Measurements from ENCODE around the gene SLC12A5. TPM values are rescaled to one million over a fixed set of nuclear protein-coding genes. Genes with fewer than 3 reads are reported as not detected.
A peak's percentile ranks its signal among the peaks of the same experiment; 100 is the strongest.

Gene SLC12A5
- total and polyA plus RNA-seq, 12 donors: 0.28 to 1.3 (median 1.0) TPM; not detected in 8

GRCh38 chr20:46083531-46084061, 54.6 kb downstream of the SLC12A5 start:
- intact Hi-C loops (cut with DNase I): loop anchor here in 2 of 10 donors (10.0 kb wide), 2 partner anchors 59 to 109 kb away; partner anchors contain the start of genes SLC12A5 (in 1 of the 2) and ZNF335 (in 1 of the 2)
- 94 to 100% methylated on average over 1 of the region's 1 CpG for WGBS, 2 donors
- Histone ChIP-seq H3K9me3 (no peaks in the 10 kb centered on the region), H3K27ac (no peak overlapping the region), H3K27me3 (no peaks in the 10 kb centered on the region), H3K36me3 (peaks cover 0 to 16% (median 5%) of the 10 kb centered on the region in 9 donors), H3K4me1 (peaks cover 8 to 90% (median 80%) of the 10 kb centered on the region in 9 donors), H3K4me3 (no peak overlapping the region)
- ATAC-seq: no peak
- no peak for DNase-seq
- TF ChIP-seq, protein P1, sequence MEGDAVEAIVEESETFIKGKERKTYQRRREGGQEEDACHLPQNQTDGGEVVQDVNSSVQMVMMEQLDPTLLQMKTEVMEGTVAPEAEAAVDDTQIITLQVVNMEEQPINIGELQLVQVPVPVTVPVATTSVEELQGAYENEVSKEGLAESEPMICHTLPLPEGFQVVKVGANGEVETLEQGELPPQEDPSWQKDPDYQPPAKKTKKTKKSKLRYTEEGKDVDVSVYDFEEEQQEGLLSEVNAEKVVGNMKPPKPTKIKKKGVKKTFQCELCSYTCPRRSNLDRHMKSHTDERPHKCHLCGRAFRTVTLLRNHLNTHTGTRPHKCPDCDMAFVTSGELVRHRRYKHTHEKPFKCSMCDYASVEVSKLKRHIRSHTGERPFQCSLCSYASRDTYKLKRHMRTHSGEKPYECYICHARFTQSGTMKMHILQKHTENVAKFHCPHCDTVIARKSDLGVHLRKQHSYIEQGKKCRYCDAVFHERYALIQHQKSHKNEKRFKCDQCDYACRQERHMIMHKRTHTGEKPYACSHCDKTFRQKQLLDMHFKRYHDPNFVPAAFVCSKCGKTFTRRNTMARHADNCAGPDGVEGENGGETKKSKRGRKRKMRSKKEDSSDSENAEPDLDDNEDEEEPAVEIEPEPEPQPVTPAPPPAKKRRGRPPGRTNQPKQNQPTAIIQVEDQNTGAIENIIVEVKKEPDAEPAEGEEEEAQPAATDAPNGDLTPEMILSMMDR (IDR thresholded peaks at IDR 0.05): no peak

DNA sequence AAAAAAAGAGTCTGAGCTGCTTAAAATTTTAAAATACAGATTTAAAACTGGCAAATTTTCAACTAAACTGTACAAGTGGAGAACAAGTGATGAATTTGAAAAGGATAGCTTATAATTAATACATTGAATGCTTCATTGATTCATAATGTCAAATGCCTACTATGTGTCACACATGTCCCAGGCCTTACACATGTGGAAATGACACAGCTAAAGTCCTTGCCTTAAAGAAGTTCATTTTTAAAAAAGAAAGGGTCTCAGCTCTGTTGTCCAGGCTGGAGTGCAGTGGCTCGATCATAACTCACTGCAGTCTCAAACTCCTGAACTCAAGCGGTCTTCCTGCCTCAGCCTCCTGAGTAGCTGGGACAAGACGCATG, 55.8 kb downstream of the SLC12A5 start:
- intact Hi-C loops (cut with DNase I): loop anchor here in 3 of 10 donors (5.0 to 10.0 kb wide), 3 partner anchors 60 to 110 kb away; partner anchors contain the start of genes SLC12A5 (in 1 of the 3) and ZNF335 (in 1 of the 3)
- Histone ChIP-seq H3K9me3 (no peaks in the 10 kb centered on the region), H3K27ac (no peak overlapping the region), H3K4me3 (no peak overlapping the region), H3K36me3 (peaks cover 0 to 4% (median 0%) of the 10 kb centered on the region in 9 donors), H3K27me3 (no peaks in the 10 kb centered on the region), H3K4me1 (peaks cover 8 to 91% (median 83%) of the 10 kb centered on the region in 9 donors)
- TF ChIP-seq, protein P1 (IDR thresholded peaks at IDR 0.05): no peak
- DNase-seq: no peak
- WGBS, 2 donors: 83% methylated on average over 3 of the region's 3 CpGs
- ATAC-seq: no peak

GRCh38 chr20:46085179-46085851, 56.3 kb downstream of the SLC12A5 start:
- no peak for DNase-seq
- Histone ChIP-seq H3K27ac (no peak overlapping the region), H3K4me1 (peaks cover 8 to 90% (median 81%) of the 10 kb centered on the region in 9 donors), H3K27me3 (no peaks in the 10 kb centered on the region), H3K4me3 (no peak overlapping the region), H3K36me3 (no peaks in the 10 kb centered on the region), H3K9me3 (no peaks in the 10 kb centered on the region)
- no peak for ATAC-seq
- TF ChIP-seq, protein P1 (IDR thresholded peaks at IDR 0.05): no peak
- 49 to 53% methylated on average over 4 of the region's 4 CpGs for WGBS, 2 donors
- intact Hi-C loops (cut with DNase I): loop anchor here in 3 of 10 donors (5.0 to 10.0 kb wide), 3 partner anchors 61 to 111 kb away; partner anchors contain the start of genes SLC12A5 (in 1 of the 3) and ZNF335 (in 1 of the 3)

- Histone ChIP-seq H3K4me1 (peaks cover 8 to 78% (median 70%) of the 10 kb centered on the region in 9 donors), H3K36me3 (no peaks in the 10 kb centered on the region), H3K9me3 (no peaks in the 10 kb centered on the region), H3K4me3 (peak overlapping the region in 1 of 10 donors; percentile 74), H3K27me3 (no peaks in the 10 kb centered on the region), H3K27ac (no peak overlapping the region)
- DNase-seq: no peak
- TF ChIP-seq, protein P1 (IDR thresholded peaks at IDR 0.05): peak in 6 of 9 donors; percentile 17 to 53 (median 43)
- intact Hi-C loops (cut with DNase I): loop anchor here in 3 of 10 donors (5.0 to 10.0 kb wide), 3 partner anchors 62 to 112 kb away; partner anchors contain the start of genes SLC12A5 (in 1 of the 3) and ZNF335 (in 1 of the 3)
- WGBS, 2 donors: 67 to 74% methylated on average over 8 of the region's 8 CpGs
- no peak for ATAC-seq
Observed at GRCh38 chr20:46087161-46087560, 58.1 kb downstream of the SLC12A5 start.

Measured in heart right ventricle (tissue), 16 donors.